Neuron (in vitro differentiated cells): ENCODE measurements around the gene LYAR.
A peak's percentile ranks its signal among the peaks of the same experiment; 100 is the strongest.
"Not testable (repeated sequence)": the region's sequence is repeated elsewhere in the genome, so short reads cannot be mapped to it uniquely, and the experiment has no call there.

Experiments
- H2AFZ ChIP-seq: one replicate; pipeline ENCODE4 v1.6.1; 2013; ENCODE audit warnings: low read depth, mild to moderate bottlenecking, inconsistent platforms, low read length, moderate library complexity
- H3K27me3 ChIP-seq: one replicate; pipeline ENCODE4 v1.6.1; 2013; ENCODE audit warnings: low read length; ENCODE audit not compliant: insufficient read depth
- H3K36me3 ChIP-seq: one replicate; pipeline ENCODE4 v1.6.1; 2013; ENCODE audit warnings: low read length; ENCODE audit not compliant: insufficient read depth
- H3K4me1 ChIP-seq: one replicate; pipeline ENCODE4 v1.6.1; 2013; ENCODE audit warnings: low read length; ENCODE audit not compliant: insufficient read depth
- H3K4me3 ChIP-seq: 2 replicates; pipeline ENCODE4 v1.5.1; 2013; ENCODE audit warnings: mild to moderate bottlenecking, low read length, moderate library complexity
- H3K9me3 ChIP-seq: one replicate; pipeline ENCODE4 v1.6.1; 2013; ENCODE audit warnings: low read length

Gene LYAR

DNA sequence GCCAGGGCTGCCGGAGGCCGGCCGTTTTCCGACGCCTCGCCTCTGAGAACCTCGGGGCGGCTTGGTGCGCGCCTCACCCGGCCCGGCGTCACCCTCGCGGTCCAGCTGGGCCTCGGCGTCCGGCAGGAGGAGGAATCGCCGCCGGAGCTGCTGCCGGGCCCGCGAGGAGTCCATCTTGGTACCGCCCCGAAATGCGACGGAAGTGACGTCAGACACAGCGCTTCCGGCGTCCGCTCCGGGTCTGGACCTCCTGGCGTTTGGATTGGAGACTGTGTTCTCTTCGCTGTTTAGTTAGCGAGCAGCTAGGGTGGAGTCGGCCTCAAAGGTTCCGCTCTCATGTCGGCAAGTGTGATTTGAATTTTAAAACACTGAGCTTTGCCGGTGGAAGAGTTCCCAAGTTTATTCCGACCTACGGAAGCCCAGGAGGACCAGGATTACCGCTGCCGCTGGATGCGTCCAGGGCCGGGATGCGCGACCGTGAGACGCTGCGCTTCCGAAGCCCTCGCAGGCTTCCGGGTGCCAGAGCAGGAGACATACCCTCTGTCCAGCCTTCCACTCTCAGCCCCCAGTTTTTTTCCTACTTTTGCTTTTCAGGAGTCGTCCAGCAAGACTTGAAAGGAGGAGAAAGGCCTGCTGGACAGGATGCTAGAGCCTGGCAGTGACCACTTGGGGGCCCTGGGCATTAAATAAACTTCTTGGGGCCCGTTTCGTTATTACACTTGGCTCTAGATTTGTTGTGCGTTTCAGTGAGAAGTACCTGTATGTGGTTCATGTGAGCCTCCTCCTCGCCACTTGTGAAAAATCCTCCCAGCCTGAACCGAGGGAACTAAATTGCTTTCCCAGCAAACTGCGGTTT, 41.7 kb downstream of the LYAR start, which contains the start of gene TMEM128:
TSS of gene TMEM128 (minus strand) at position 195 of the 856 bp plus-strand sequence. CDS start at position 174, 21 bp downstream.
- peak within 1 kb of the TSS; percentile 62 for H3K4me3 ChIP-seq
- peaks cover 11% of the 10 kb centered on the region for H3K4me1 ChIP-seq
- H3K27me3 ChIP-seq = no peaks in the 10 kb centered on the region

GRCh38 chr4:4247696-4248028, 42.3 kb downstream of the LYAR start:
- peak overlapping the region; percentile 62 for H3K4me3 ChIP-seq
- H3K4me1 ChIP-seq = peaks cover 11% of the 10 kb centered on the region
- H3K9me3 ChIP-seq = no peaks in the 10 kb centered on the region
- H3K36me3 ChIP-seq = peaks cover 28% of the 10 kb centered on the region
- H3K27me3 ChIP-seq = no peaks in the 10 kb centered on the region
- peak overlapping the region; percentile 57 for H2AFZ ChIP-seq

More for the DNA sequence above, 41.7 kb downstream of the LYAR start, which contains the start of gene TMEM128:
- peaks cover 25% of the 10 kb centered on the region for H3K36me3 ChIP-seq
- peak within 1 kb of the TSS; percentile 65 for H2AFZ ChIP-seq
- H3K9me3 ChIP-seq = no peaks in the 10 kb centered on the region

GRCh38 chr4:4245172-4245571, 44.8 kb downstream of the LYAR start:
- H3K36me3 ChIP-seq = peaks cover 47% of the 10 kb centered on the region

GRCh38 chr4:4239551-4239950, 50.4 kb downstream of the LYAR start:
- H3K4me1 ChIP-seq, H3K9me3 ChIP-seq, H2AFZ ChIP-seq, H3K27me3 ChIP-seq, H3K4me3 ChIP-seq: not testable (repeated sequence)
- H3K36me3 ChIP-seq = peaks cover 58% of the 10 kb centered on the region

More at GRCh38 chr4:4245172-4245571, 44.8 kb downstream of the LYAR start:
- Histone ChIP-seq H2AFZ (no peak overlapping the region), H3K4me1 (peaks cover 11% of the 10 kb centered on the region), H3K4me3 (no peak overlapping the region), H3K27me3 (no peaks in the 10 kb centered on the region), H3K9me3 (no peaks in the 10 kb centered on the region)

GRCh38 chr4:4233610-4234009, 56.3 kb downstream of the LYAR start:
- no peak overlapping the region for H3K4me3 ChIP-seq
- H3K36me3 ChIP-seq = peaks cover 13% of the 10 kb centered on the region
- no peak overlapping the region for H2AFZ ChIP-seq
- H3K27me3 ChIP-seq = peaks cover 10% of the 10 kb centered on the region
- H3K4me1 ChIP-seq = no peaks in the 10 kb centered on the region
- no peaks in the 10 kb centered on the region for H3K9me3 ChIP-seq

DNA sequence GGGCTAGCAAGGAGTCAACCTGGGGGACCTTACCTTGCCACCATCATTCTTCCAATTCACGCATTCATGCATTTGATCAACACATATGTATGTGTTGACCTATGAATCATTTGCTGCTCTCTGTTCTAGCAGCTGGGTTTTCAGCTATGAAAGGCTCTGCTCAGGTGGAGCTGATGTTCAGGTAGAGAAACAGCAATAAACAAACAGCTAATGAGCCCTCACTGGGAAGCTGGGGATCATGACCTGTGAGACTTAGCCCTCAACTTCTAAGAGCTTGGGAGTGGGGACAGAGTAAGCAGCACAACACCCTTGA, 61.6 kb downstream of the LYAR start:
- Histone ChIP-seq H3K4me1 (no peaks in the 10 kb centered on the region), H3K9me3 (no peaks in the 10 kb centered on the region), H3K4me3 (no peak overlapping the region), H3K36me3 (no peaks in the 10 kb centered on the region), H3K27me3 (peaks cover 45% of the 10 kb centered on the region), H2AFZ (peak overlapping the region; percentile 36)

DNA sequence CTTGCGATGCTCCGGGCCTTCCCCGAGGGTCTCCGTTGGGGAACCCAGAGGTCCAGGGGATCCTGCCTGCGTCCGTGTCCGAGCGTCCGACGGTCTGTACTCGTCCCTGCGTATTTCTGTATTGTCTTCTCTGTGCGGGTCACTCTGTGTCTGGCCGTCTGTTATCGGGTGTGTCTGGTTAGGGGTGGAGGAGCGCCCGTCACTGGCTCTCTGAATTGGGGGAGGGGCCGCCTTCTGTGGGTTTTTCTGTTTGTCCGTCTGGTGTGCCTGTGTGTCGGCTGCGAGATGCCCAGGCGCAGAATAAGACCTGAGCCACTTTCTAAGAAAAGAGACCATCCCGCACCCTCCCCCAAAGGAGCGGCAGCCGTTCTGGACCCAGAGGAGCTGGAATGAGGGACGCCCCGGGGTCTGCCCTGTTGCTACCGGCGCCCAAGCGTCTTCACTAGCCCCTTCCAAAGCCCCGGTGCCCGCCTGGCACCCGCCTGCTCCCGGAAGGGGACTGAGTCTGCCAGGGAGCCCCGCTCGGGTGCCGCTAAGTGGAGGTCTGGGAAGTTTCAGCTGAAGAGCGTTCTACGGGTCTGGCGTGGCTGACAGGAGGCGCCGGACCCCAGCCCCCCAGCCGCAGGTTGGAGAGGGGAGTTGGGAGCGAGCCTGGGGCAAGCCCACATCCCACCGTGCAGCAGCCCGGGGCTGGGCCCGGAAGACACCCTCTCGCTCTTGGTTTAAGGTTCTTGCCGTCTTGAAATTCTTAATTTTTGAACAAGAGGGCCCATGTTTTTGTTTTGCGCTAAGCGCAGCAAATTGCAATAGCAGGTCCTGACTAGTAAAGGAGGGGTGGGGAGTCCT, 62.2 kb downstream of the LYAR start:
- Histone ChIP-seq H3K27me3 (peaks cover 47% of the 10 kb centered on the region), H3K4me1 (no peaks in the 10 kb centered on the region), H3K9me3 (no peaks in the 10 kb centered on the region), H3K36me3 (no peaks in the 10 kb centered on the region), H3K4me3 (no peak overlapping the region), H2AFZ (peak overlapping the region; percentile 36)

- no peaks in the 10 kb centered on the region for H3K9me3 ChIP-seq
- no peak within 1 kb of the TSS for H2AFZ ChIP-seq
- H3K4me1 ChIP-seq = no peaks in the 10 kb centered on the region
- no peaks in the 10 kb centered on the region for H3K36me3 ChIP-seq
- H3K4me3 ChIP-seq = no peak within 1 kb of the TSS
- peaks cover 49% of the 10 kb centered on the region for H3K27me3 ChIP-seq
Measured at GRCh38 chr4:4226606-4227438, 63.1 kb downstream of the LYAR start, which contains the start of gene OTOP1. OTOP1 (minus strand) TSS chr4:4226929; CDS start chr4:4226864, 65 bp downstream.

DNA sequence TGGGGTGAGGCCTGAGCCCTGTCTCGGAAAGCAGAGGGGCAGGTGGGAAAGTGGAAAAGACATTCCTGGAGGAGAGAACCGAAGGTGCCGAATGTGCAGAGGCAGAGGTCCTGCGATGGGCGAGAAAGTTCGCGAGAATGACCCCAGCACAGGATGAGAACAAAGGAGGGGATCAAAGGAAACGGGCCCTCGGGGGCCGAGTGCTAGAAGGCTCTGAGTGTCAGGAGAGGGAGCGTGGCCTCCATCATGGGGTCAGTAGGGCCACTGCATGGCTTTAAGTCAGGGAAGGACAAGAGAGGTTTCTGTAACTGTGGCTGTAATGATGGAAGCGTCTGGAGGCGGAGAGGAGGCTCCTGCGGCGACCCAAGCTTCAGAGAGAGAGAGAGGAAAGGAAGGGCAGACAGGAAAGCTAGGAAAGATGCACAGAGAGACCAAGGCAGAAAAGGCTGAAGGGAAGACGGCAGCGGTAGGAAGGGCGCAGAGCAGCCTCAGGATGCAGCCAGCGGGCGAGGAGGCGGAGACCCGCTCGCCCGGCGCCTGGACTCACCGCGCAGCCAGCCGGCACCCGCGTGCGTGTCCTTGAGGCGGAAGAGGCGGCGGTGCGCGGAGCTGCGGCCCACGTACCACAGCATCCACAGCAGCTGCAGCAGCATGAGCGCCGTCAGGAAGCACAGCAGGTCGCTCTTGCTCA, 63.9 kb downstream of the LYAR start:
- no peak overlapping the region for H3K4me3 ChIP-seq
- H3K27me3 ChIP-seq = peaks cover 51% of the 10 kb centered on the region
- no peaks in the 10 kb centered on the region for H3K9me3 ChIP-seq
- no peak overlapping the region for H2AFZ ChIP-seq
- H3K36me3 ChIP-seq = no peaks in the 10 kb centered on the region
- H3K4me1 ChIP-seq = no peaks in the 10 kb centered on the region
